Measurements from ENCODE around the gene HPGD.

Gene HPGD

DNA sequence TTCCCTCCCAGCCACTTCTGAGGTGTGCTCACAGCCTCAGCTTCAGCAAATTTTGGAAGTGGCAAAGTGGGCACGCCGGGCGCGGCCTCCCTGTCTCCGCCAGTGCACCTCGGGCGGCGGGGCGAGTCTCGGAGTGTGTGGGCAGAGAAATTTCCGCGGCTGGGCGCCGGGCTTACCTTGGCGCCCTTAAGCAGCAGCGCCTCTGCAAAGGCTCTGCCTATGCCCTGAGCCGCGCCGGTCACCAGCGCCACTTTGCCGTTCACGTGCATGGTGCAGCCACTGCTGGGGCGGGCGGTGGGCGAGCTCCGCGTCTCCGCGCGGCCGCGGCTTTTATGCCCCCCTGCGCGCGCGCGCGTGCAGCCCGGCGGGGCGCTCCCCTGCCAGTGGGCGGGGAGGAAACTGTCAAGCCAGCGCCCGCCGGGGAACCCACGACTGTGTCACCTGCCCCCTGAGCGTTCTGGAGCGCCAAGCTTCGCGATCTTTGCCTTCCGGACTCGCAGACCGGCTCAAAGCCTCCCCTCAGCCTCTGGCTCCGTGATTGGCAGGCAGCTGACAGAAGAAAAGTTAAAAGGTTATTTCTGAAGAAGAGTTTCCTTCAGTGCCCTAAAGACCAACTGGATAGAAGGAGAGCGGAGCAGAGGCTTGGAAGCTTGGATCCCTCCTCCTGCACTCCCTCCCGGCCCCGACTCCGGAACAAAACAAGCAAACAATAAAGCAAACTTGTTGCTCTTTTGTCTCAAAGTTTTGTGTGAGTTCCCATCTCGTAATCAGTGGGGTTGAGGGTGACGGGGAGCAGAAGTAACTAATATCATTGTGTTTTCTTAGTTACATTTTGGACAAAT, at the start of gene HPGD:
HPGD (minus strand) TSS at position 306 of the 842 bp plus-strand sequence; CDS start at position 269, 37 bp downstream.
- Mint-ChIP-seq H3K27ac (ENCODE audit: low read depth) (no peak within 1 kb of the TSS), H3K4me3 (peak within 1 kb of the TSS; percentile 65), H3K27me3 (peaks cover 34% of the 10 kb centered on the region), H3K36me3 (ENCODE audit: insufficient read depth) (peaks cover 3% of the 10 kb centered on the region), H3K9me3 (peaks cover 5% of the 10 kb centered on the region), H3K4me1 (no peaks in the 10 kb centered on the region)
- peak; percentile 72 for ATAC-seq (replicated peaks; ENCODE audit: extremely low read depth, poor library complexity, severe bottlenecking)
- DNase-seq (ENCODE audit: low spot score in 2 of 2) = peak; percentile 12 to 47

DNA sequence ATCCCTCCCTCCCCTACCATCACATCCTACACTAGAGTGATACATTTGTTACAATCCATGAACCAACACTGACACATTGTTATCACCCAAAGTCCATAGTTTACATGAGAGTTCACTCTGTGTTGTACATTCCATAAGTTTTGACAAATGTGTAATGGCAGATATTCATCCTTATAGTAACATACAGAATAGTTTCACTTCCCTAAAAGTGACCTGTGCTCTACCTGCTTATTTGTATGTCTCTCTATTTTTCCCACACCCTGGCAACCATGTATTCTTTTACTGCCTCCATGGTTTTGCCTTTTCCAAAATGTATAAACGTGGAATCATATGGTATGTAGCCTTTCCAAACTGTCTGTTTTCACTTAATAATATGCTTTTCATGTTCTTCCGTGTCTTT, 42.2 kb upstream of the HPGD start:
- H3K27me3 Mint-ChIP-seq = no peaks in the 10 kb centered on the region
- no peak overlapping the region for H3K4me3 Mint-ChIP-seq
- H3K4me1 Mint-ChIP-seq = no peaks in the 10 kb centered on the region
- no peaks in the 10 kb centered on the region for H3K9me3 Mint-ChIP-seq
- no peak for DNase-seq (ENCODE audit: low spot score in 2 of 2)
- H3K36me3 Mint-ChIP-seq (ENCODE audit: insufficient read depth) = no peaks in the 10 kb centered on the region
- no peak for ATAC-seq (replicated peaks; ENCODE audit: extremely low read depth, poor library complexity, severe bottlenecking)
- H3K27ac Mint-ChIP-seq (ENCODE audit: low read depth) = no peak overlapping the region

DNA sequence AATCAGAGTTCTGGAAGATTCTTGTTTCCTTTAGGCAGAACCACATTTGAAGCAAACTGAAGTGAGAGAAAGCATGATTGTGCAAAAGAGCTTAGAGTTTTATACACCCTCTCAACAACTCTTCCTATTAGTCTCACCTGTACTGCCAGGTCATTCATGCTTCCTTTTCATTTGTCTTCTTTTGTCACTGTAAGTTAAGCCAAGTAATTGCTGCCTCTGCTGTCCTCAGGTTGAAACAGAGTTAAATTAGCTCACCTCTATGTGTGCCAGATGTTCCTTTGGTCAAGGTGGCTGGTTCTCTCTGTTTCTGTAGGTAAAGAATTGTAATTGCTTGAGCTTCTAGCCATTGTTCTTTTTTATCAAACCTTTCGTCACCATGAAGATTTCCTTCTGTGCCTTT, 41.1 kb upstream of the HPGD start:
- Mint-ChIP-seq H3K27me3 (no peaks in the 10 kb centered on the region), H3K4me3 (no peak overlapping the region), H3K36me3 (ENCODE audit: insufficient read depth) (no peaks in the 10 kb centered on the region), H3K4me1 (no peaks in the 10 kb centered on the region), H3K27ac (ENCODE audit: low read depth) (no peak overlapping the region), H3K9me3 (peaks cover 1% of the 10 kb centered on the region)
- ATAC-seq (replicated peaks; ENCODE audit: extremely low read depth, poor library complexity, severe bottlenecking) = no peak
- DNase-seq (ENCODE audit: low spot score in 2 of 2) = no peak

DNA sequence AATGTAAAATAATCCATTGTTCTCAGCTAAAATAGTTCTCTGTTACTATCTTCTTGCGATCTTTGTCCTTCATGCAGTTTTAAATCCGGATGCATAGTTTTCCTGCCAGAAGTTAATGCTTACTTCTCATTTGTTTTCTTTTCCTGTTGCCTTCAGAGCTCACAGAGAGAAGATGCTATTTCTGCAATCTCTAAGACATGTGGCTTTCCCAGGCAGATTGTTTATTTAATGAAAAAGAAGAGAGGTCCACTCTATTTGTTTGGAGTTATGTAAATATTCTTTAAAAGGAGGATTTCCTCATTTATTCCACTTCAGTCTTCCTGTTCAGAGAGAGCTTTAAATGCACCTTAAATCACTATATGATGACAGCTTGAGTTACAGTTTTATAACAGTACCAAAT, 39.3 kb upstream of the HPGD start:
- ATAC-seq (replicated peaks; ENCODE audit: extremely low read depth, poor library complexity, severe bottlenecking) = no peak
- DNase-seq (ENCODE audit: low spot score in 2 of 2) = no peak
- H3K36me3 Mint-ChIP-seq (ENCODE audit: insufficient read depth) = no peaks in the 10 kb centered on the region
- no peak overlapping the region for H3K4me3 Mint-ChIP-seq
- no peaks in the 10 kb centered on the region for H3K27me3 Mint-ChIP-seq
- H3K9me3 Mint-ChIP-seq = peaks cover 5% of the 10 kb centered on the region
- H3K4me1 Mint-ChIP-seq = no peaks in the 10 kb centered on the region
- no peak overlapping the region for H3K27ac Mint-ChIP-seq (ENCODE audit: low read depth)

DNA sequence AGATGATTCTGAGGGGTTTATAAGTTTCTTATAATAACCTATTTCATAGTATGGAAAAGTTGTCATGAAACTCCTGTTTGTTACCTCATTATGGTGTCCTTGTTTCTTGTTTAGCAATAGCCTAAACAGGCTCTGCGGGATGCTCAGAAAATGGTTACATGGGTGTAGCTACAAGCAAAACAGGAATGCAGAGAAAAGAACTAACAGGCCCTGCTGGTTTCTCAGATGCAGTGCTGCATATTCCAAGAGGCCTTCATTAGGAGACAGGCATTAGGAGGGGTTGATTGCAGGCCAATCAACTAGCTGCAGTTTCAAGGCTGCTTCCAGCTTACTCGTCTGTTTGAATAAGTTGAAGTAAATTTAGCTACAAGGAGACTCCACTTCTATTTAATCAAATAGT, 37.6 kb upstream of the HPGD start:
- H3K27me3 Mint-ChIP-seq = no peaks in the 10 kb centered on the region
- DNase-seq (ENCODE audit: low spot score in 2 of 2) (no peak), ATAC-seq (replicated peaks; ENCODE audit: extremely low read depth, poor library complexity, severe bottlenecking) (no peak)
- no peak overlapping the region for H3K27ac Mint-ChIP-seq (ENCODE audit: low read depth)
- no peaks in the 10 kb centered on the region for H3K36me3 Mint-ChIP-seq (ENCODE audit: insufficient read depth)
- no peak overlapping the region for H3K4me3 Mint-ChIP-seq
- H3K4me1 Mint-ChIP-seq = no peaks in the 10 kb centered on the region
- H3K9me3 Mint-ChIP-seq = peaks cover 5% of the 10 kb centered on the region

DNA sequence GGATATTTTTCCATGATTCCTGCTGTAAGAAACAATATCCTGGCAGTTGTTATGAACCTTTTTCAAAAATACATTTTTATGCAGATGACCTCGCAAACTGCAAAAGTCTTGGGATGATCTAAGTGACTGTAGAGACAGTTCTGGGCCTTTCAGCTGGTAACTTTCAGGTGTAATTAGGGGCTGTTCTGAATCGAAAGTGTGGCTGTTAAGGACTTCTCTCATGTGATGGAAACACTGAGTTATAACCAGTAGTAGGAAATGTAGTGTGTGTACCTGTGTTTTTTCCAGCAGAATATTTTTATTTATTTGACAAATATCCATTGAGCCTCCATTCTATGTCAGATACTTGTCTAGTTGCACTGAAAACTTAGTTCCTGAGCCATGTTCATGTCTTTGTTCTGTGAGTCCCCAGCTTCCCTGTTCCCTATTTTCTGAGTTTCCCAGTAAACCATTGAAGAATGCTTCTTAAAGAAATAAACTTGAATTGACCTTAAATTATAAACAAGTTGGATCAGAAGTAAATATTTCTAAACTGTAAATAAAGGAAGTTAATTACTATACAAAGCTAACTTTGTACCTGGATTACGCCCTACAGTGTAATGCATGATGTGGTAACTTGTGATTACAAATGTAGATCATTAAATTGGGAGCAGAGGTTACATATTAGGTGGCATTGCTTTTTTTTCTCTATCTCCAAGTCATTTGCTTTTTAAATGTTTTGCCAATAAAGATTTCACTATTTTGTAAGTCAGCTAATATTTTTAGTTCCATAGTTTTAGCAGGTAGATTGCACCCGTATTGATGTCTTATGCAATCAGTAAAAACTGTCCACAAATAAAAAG, 33.7 kb upstream of the HPGD start:
- no peaks in the 10 kb centered on the region for H3K36me3 Mint-ChIP-seq (ENCODE audit: insufficient read depth)
- H3K4me1 Mint-ChIP-seq = no peaks in the 10 kb centered on the region
- H3K4me3 Mint-ChIP-seq = no peak overlapping the region
- no peak overlapping the region for H3K27ac Mint-ChIP-seq (ENCODE audit: low read depth)
- peaks cover 10% of the 10 kb centered on the region for H3K9me3 Mint-ChIP-seq
- no peaks in the 10 kb centered on the region for H3K27me3 Mint-ChIP-seq
- DNase-seq (ENCODE audit: low spot score in 2 of 2) = no peak
- ATAC-seq (replicated peaks; ENCODE audit: extremely low read depth, poor library complexity, severe bottlenecking) = no peak

DNA sequence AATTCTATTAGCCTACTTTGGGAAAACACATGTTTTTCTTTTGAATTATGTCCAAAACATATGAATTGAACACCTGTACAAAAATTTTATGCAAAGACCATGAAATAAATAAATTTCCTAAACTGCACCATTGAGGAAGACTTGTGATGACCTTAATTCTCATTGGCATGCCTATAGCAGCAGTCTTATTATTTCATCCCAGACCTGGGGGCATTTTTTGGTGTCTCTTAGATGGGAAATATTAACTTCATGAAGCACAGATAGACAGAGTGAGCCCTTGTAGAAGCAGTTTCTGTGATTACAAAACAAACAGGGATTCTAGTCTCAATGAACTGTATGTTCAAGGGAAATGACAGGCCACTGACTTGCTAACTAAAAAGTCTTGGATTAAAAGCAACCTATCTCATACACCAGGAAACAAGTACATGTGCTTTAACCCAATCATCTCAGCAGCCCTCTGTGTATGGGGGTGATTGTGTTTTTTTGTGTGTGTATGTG, 32.0 kb upstream of the HPGD start:
- no peak for DNase-seq (ENCODE audit: low spot score in 2 of 2)
- H3K27me3 Mint-ChIP-seq = no peaks in the 10 kb centered on the region

DNA sequence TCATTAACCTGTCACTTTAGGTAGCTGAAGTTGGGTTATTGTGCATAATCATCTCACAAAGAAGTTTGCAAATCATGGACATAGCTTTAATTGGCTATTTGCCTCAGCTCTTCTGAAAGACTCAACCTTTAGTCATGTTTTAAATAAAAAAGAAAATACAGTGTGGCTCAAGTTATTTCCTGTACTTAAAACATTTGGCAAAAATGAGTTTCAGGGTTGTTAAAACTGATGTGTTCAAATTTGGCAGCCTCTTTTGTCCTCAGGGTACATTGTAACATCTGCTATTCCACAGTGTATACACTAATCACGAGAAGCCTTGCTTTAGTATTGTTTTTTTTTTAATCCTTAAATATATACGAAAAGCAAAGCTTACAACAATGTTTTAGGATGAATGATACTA, 31.5 kb upstream of the HPGD start:
- Mint-ChIP-seq H3K36me3 (ENCODE audit: insufficient read depth) (no peaks in the 10 kb centered on the region), H3K4me3 (no peak overlapping the region)
- ATAC-seq (replicated peaks; ENCODE audit: extremely low read depth, poor library complexity, severe bottlenecking) = no peak

More for the DNA sequence above, 32.0 kb upstream of the HPGD start:
- Mint-ChIP-seq H3K36me3 (ENCODE audit: insufficient read depth) (no peaks in the 10 kb centered on the region), H3K27ac (ENCODE audit: low read depth) (no peak overlapping the region), H3K4me3 (no peak overlapping the region), H3K9me3 (peaks cover 11% of the 10 kb centered on the region), H3K4me1 (no peaks in the 10 kb centered on the region)
- no peak for ATAC-seq (replicated peaks; ENCODE audit: extremely low read depth, poor library complexity, severe bottlenecking)

DNA sequence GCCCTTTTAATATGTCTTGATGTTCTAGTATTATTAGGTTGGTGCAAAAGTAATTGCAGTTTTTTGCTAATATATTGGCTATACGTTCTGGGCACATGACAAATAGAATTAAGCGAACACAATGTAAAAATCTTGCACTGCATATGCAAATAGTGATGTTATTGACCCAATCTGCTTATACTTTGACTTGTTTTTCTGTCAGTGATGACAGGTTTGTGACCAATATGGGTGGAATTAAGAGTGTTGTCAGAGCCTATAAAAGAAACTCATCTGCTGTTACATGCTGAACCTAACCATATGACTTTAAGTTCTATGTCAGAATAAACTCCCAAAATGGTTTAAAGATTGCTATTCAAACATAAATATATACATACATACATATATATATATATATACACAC, 30.7 kb upstream of the HPGD start:
- H3K27me3 Mint-ChIP-seq = no peaks in the 10 kb centered on the region
- no peak overlapping the region for H3K27ac Mint-ChIP-seq (ENCODE audit: low read depth)
- no peak overlapping the region for H3K4me3 Mint-ChIP-seq
- ATAC-seq (replicated peaks; ENCODE audit: extremely low read depth, poor library complexity, severe bottlenecking) (no peak), DNase-seq (ENCODE audit: low spot score in 2 of 2) (no peak)
- peaks cover 6% of the 10 kb centered on the region for H3K9me3 Mint-ChIP-seq
- H3K36me3 Mint-ChIP-seq (ENCODE audit: insufficient read depth) = no peaks in the 10 kb centered on the region
- no peaks in the 10 kb centered on the region for H3K4me1 Mint-ChIP-seq

More for the DNA sequence above, 31.5 kb upstream of the HPGD start:
- Mint-ChIP-seq H3K9me3 (peaks cover 11% of the 10 kb centered on the region), H3K27ac (ENCODE audit: low read depth) (no peak overlapping the region), H3K4me1 (no peaks in the 10 kb centered on the region), H3K27me3 (no peaks in the 10 kb centered on the region)
- DNase-seq (ENCODE audit: low spot score in 2 of 2) = no peak

DNA sequence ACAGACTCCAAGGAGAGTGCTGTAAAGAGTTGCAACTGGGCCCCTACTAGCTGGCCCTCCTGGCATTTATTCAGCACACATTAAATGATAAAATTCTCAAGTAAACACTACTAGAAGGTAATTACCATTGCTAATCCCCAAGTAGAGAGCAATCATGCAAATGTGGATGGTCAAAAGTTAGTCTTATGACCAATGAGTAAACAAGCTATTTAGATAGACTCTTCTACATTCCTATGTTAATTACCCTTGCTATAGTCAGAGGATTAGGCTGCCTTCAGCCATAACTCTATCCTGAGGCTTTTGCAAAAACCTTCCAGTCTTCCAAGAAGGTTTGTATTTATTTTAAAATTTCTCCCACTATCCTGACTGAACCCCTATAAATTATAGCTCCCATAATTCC, 28.3 kb upstream of the HPGD start:
- DNase-seq (ENCODE audit: low spot score in 2 of 2) (no peak), ATAC-seq (replicated peaks; ENCODE audit: extremely low read depth, poor library complexity, severe bottlenecking) (no peak)
- Mint-ChIP-seq H3K4me1 (no peaks in the 10 kb centered on the region), H3K27ac (ENCODE audit: low read depth) (no peak overlapping the region), H3K4me3 (no peak overlapping the region), H3K36me3 (ENCODE audit: insufficient read depth) (no peaks in the 10 kb centered on the region), H3K27me3 (no peaks in the 10 kb centered on the region), H3K9me3 (peaks cover 11% of the 10 kb centered on the region)

DNA sequence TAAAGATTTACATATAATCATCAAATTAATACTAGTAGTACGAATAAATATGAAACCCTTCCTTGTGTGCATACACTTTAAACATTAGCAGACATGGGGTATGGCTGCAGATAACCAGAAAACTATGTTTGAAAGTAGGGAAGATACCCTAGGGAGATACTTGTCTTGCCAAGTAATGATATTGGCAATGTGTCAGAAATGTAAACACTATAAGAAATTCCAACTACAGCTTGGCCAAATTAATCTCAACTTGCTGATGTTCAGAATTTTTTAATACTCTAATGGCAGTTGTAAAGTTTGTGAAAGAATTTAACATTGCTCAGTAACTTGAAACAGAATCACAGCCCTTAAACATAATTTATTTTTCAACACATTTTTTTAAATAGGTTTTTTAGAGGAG, 27.4 kb upstream of the HPGD start:
- no peaks in the 10 kb centered on the region for H3K27me3 Mint-ChIP-seq
- no peaks in the 10 kb centered on the region for H3K36me3 Mint-ChIP-seq (ENCODE audit: insufficient read depth)
- no peak overlapping the region for H3K4me3 Mint-ChIP-seq
- no peaks in the 10 kb centered on the region for H3K4me1 Mint-ChIP-seq
- ATAC-seq (replicated peaks; ENCODE audit: extremely low read depth, poor library complexity, severe bottlenecking) = no peak
- peaks cover 14% of the 10 kb centered on the region for H3K9me3 Mint-ChIP-seq
- DNase-seq (ENCODE audit: low spot score in 2 of 2) = no peak
- no peak overlapping the region for H3K27ac Mint-ChIP-seq (ENCODE audit: low read depth)

DNA sequence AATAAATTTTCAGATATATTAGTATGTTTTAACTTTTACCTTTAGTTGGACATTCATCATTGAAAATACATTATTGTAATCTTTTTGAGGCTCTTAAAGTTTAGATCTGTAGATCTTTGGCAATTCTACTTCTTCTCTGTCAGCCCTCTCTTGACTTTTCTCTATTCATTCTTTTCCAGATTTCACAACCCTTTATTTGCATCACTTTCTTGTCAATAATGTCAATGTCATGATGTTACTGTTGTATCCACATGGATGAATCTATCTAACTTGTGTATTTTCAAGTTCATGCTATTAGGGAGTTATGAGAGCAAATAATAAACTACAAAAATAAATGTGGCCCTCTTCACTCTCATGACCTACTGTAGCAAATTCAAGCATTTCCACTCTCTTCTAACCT, 23.0 kb upstream of the HPGD start:
- no peak overlapping the region for H3K4me3 Mint-ChIP-seq
- H3K27ac Mint-ChIP-seq (ENCODE audit: low read depth) = no peak overlapping the region
- no peaks in the 10 kb centered on the region for H3K36me3 Mint-ChIP-seq (ENCODE audit: insufficient read depth)
- no peaks in the 10 kb centered on the region for H3K4me1 Mint-ChIP-seq
- H3K27me3 Mint-ChIP-seq = no peaks in the 10 kb centered on the region
- DNase-seq (ENCODE audit: low spot score in 2 of 2) (no peak), ATAC-seq (replicated peaks; ENCODE audit: extremely low read depth, poor library complexity, severe bottlenecking) (no peak)
- H3K9me3 Mint-ChIP-seq = peaks cover 22% of the 10 kb centered on the region

DNA sequence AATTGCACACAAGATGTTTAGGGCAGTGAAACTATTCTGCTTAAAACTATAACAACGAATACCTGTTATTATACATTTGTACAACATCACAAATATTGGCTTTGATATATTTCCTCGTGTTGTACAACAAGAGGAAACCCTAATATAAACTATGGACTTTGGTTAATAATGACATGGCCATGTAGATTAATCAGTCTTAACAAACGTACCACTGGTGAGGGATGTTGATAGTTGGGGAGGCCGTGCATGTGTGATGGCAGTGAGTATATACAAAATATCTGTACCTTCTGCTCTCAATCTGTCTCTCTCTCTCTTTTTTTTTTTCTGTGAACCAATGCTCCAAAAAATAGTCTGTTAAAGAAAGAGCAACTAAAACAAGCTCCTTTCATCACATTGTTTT, 22.2 kb upstream of the HPGD start:
- DNase-seq (ENCODE audit: low spot score in 2 of 2) (no peak), ATAC-seq (replicated peaks; ENCODE audit: extremely low read depth, poor library complexity, severe bottlenecking) (no peak)
- no peaks in the 10 kb centered on the region for H3K4me1 Mint-ChIP-seq
- no peak overlapping the region for H3K4me3 Mint-ChIP-seq
- peaks cover 22% of the 10 kb centered on the region for H3K9me3 Mint-ChIP-seq
- no peaks in the 10 kb centered on the region for H3K27me3 Mint-ChIP-seq
- no peak overlapping the region for H3K27ac Mint-ChIP-seq (ENCODE audit: low read depth)
- no peaks in the 10 kb centered on the region for H3K36me3 Mint-ChIP-seq (ENCODE audit: insufficient read depth)

Data from central memory CD8-positive, alpha-beta T cell (primary cell).